ENCODE measurements around the gene TULP1. TPM values are rescaled to one million over a fixed set of nuclear protein-coding genes. Genes with fewer than 3 reads are reported as not detected.

TULP1 gene
- total and polyA plus RNA-seq, 2 of the 13 experiments (the other 11 are each of a cell fraction or from before 2014, with no cell fraction given), result not detected

DNA sequence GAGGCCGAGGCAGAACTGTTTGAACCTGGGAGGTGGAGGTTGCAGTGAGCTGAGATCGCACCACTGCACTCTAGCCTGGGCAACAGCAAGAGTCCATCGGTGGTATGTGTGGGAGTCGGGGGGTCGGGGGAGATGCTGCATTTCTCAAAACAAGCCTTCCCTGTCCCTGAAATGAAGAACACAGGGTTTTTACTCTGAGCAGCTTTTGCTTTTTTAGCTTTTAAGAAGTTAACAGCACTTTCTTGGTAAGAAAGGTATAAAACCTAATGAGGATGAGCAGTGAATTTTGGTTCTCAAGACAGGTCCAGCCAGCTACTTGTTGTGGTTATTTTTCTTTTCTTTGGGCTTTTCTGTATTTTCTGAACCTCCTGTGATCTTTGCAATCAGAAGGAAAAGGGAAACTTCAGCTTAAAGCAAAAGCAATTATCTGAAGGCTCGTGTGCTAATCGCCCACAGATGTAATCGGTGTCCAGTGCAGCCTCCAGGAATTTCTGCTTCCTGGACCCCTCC lies 40.8 kb downstream of the TULP1 start (continued):
- TF ChIP-seq, protein P1, sequence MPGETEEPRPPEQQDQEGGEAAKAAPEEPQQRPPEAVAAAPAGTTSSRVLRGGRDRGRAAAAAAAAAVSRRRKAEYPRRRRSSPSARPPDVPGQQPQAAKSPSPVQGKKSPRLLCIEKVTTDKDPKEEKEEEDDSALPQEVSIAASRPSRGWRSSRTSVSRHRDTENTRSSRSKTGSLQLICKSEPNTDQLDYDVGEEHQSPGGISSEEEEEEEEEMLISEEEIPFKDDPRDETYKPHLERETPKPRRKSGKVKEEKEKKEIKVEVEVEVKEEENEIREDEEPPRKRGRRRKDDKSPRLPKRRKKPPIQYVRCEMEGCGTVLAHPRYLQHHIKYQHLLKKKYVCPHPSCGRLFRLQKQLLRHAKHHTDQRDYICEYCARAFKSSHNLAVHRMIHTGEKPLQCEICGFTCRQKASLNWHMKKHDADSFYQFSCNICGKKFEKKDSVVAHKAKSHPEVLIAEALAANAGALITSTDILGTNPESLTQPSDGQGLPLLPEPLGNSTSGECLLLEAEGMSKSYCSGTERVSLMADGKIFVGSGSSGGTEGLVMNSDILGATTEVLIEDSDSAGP (CRISPR knock-in tag; IDR thresholded peaks at IDR 0.05; ENCODE audit: borderline replicate concordance), result 0 out of 2 replicates have a peak, but pooled peaks have one; percentile 24
- TF ChIP-seq, protein P2, sequence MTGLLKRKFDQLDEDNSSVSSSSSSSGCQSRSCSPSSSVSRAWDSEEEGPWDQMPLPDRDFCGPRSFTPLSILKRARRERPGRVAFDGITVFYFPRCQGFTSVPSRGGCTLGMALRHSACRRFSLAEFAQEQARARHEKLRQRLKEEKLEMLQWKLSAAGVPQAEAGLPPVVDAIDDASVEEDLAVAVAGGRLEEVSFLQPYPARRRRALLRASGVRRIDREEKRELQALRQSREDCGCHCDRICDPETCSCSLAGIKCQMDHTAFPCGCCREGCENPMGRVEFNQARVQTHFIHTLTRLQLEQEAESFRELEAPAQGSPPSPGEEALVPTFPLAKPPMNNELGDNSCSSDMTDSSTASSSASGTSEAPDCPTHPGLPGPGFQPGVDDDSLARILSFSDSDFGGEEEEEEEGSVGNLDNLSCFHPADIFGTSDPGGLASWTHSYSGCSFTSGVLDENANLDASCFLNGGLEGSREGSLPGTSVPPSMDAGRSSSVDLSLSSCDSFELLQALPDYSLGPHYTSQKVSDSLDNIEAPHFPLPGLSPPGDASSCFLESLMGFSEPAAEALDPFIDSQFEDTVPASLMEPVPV (CRISPR knock-in tag; IDR thresholded peaks at IDR 0.05), result 0 out of 2 replicates have a peak, but pooled peaks have one; percentile 4
- TF ChIP-seq RBFOX2 (IDR thresholded peaks at IDR 0.05; ENCODE audit: low read depth, low read length) (0 out of 2 replicates have a peak, but pooled peaks have one; percentile 52), LCORL (IDR thresholded peaks at IDR 0.05) (no peak), LCORL (CRISPR knock-in tag; IDR thresholded peaks at IDR 0.05) (no peak)

DNA sequence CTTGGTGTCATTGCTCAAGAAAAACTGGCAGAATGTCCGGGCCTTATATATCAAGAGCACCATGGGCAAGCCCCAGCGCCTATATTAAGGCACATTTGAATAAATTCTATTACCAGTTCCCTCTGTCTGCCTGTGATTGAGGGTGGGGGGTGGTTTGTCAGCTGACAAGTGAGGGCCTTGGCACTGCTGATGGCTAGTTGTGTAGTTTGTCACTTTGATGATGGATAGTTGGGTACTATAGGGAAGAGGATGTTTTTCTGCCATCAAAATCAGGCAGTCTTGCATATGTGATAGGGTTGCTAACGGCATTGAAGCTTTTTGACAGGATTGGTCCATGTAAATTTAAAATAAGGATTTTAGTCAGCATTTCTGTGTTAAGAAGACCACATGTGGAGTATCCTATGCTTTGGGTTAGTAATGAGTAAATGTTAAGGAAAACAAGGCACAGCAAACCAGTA lies 42.0 kb downstream of the TULP1 start:
- Histone ChIP-seq H3K4me2 (ENCODE audit: low read depth, low read length) (peak overlapping the region; percentile 99), H3K4me3 (replicated peaks in 1 of 3; ENCODE audit: insufficient read depth in 1 of 3, low read depth in 2 of 3, low read length in 3 of 3) (peak overlapping the region in 1 of 3 experiments; percentile 98; a peak in 1 of 6 replicates), H3K4me1 (ENCODE audit: insufficient read depth, low read length) (peaks cover 49% of the 10 kb centered on the region), H3K27me3 (ENCODE audit: control insufficient read depth in 1 of 2, insufficient read depth in 2 of 2, low read length in 2 of 2) (no peaks in the 10 kb centered on the region; a peak in 1 of 5 replicates), H3K27ac (ENCODE audit: extremely low read length, insufficient read depth, low read length) (peak overlapping the region; percentile 12), H3K9ac (ENCODE audit: insufficient read depth, low read depth, low read length) (no peak overlapping the region; the same call in 1 of the 2 replicates), H3K9me3 (ENCODE audit: low read length) (no peaks in the 10 kb centered on the region), H4K20me1 (ENCODE audit: insufficient read depth, low read length) (peaks cover 51% of the 10 kb centered on the region), H3K79me2 (ENCODE audit: insufficient read depth, low read length) (peaks cover 30% of the 10 kb centered on the region), H2AFZ (ENCODE audit: low read length) (no peak overlapping the region), H3K36me3 (replicated peaks in 1 of 2; ENCODE audit: control insufficient read depth in 1 of 2, insufficient read depth in 2 of 2, low read length in 2 of 2) (peaks cover 4 to 36% of the 10 kb centered on the region in 2 experiments)
- WGBS (ENCODE audit: low lambda C conversion rate), result 89% methylated on average over 3 of the region's 3 CpGs
- in situ Hi-C loops (cut with HindIII; ENCODE audit: extremely low pct_ligation_motif_present, low pct_unique_long_range_greater_than_20kb), result no loop called here
- FAIRE-seq (no peak), ATAC-seq (no peak), DNase-seq (ENCODE audit: low spot score) (no peak)
- ChIA-PET POLR2A (interaction anchor here (0.6 to 9.7 kb wide), 8 partner anchors 10 to 212 kb away, joined by 3 to 88 read pairs (median 4); partner anchors contain the start of genes PPARD, TEAD3 and ZNF76), CTCF (ENCODE audit: low intra/inter-chr PET ratio, low total read pairs) (no interaction called here)
- BruUV-seq (replicated peaks), result no TSS peak
- intact Hi-C loops (cut with micrococcal nuclease; ENCODE audit: unreplicated experiment), result no loop called here
- TF ChIP-seq POLR2AphosphoS2 (IDR thresholded peaks at IDR 0.05; ENCODE audit: low read depth, low read length) (0 out of 2 replicates have a peak, but pooled peaks have one; percentile 24), ZNF605 (CRISPR knock-in tag; IDR thresholded peaks at IDR 0.05) (0 out of 2 replicates have a peak, but pooled peaks have one; percentile 0), ZNF816 (CRISPR knock-in tag; IDR thresholded peaks at IDR 0.05; ENCODE audit: borderline replicate concordance) (no peak), RBFOX2 (IDR thresholded peaks at IDR 0.05; ENCODE audit: low read depth, low read length) (peak; percentile 83; the same call in 1 of the 2 replicates), FOXP1 (IDR thresholded peaks at IDR 0.05) (no peak), FOXP1 (CRISPR knock-in tag; IDR thresholded peaks at IDR 0.05) (no peak), PHF20 (CRISPR knock-in tag; IDR thresholded peaks at IDR 0.05) (no peak), ZNF383 (CRISPR knock-in tag; IDR thresholded peaks at IDR 0.05; ENCODE audit: borderline replicate concordance) (no peak), TCF7L2 (IDR thresholded peaks at IDR 0.05; ENCODE audit: low read depth, low read length) (no peak)
- TF ChIP-seq, protein P3, sequence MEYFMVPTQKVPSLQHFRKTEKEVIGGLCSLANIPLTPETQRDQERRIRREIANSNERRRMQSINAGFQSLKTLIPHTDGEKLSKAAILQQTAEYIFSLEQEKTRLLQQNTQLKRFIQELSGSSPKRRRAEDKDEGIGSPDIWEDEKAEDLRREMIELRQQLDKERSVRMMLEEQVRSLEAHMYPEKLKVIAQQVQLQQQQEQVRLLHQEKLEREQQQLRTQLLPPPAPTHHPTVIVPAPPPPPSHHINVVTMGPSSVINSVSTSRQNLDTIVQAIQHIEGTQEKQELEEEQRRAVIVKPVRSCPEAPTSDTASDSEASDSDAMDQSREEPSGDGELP (IDR thresholded peaks at IDR 0.05; ENCODE audit: borderline replicate concordance, low read depth), result peak; percentile 28; the same call in 1 of the 2 replicates
- TF ChIP-seq, protein P4, sequence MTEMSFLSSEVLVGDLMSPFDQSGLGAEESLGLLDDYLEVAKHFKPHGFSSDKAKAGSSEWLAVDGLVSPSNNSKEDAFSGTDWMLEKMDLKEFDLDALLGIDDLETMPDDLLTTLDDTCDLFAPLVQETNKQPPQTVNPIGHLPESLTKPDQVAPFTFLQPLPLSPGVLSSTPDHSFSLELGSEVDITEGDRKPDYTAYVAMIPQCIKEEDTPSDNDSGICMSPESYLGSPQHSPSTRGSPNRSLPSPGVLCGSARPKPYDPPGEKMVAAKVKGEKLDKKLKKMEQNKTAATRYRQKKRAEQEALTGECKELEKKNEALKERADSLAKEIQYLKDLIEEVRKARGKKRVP (CRISPR knock-in tag; IDR thresholded peaks at IDR 0.05), result peak in 1 of 2 experiments; percentile 41; a peak in 1 of 4 replicates
- TF ChIP-seq, protein P5, sequence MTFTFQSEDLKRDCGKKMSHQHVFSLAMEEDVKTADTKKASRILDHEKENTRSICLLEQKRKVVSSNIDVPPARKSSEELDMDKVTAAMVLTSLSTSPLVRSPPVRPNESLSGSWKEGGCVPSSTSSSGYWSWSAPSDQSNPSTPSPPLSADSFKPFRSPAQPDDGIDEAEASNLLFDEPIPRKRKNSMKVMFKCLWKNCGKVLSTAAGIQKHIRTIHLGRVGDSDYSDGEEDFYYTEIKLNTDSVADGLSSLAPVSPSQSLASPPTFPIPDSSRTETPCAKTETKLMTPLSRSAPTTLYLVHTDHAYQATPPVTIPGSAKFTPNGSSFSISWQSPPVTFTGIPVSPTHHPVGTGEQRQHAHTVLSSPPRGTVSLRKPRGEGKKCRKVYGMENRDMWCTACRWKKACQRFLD (CRISPR knock-in tag; IDR thresholded peaks at IDR 0.05; ENCODE audit: borderline replicate concordance), result no peak
